ENCODE data around the gene CBARP. TPM values are rescaled to one million over a fixed set of nuclear protein-coding genes. Genes with fewer than 3 reads are reported as not detected.
A peak's percentile ranks its signal among the peaks of the same experiment; 100 is the strongest.

CBARP gene
- total and polyA plus RNA-seq, 9 of the 15 experiments (the other 6 are each of a cell fraction or from before 2014, with no cell fraction given) = 0.03 to 8.9 (median 1.2) TPM; not detected in 1

DNA sequence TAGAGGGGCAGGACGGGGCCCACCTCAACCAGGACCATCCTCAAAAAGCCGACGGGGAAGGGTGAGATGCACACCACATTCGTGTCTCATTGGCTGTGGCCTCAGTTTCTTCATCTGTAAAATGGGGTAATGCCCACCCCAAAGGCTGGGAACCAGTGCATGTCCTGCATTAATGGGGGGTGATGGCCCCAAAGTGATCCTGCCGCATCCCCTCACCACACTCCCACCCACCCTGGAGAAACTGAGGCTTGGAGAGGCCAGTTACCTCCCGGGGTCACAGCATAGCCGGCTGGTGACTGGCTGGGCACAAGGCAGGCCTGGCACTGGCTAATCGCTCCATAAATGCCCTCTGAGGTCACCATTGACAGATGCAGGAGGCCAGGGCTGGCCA is 9.9 kb upstream of the CBARP start (continued):
- no peak for TF ChIP-seq DDX20 (tag; IDR thresholded peaks at IDR 0.05; ENCODE audit: low read depth)
- no peak for TF ChIP-seq GTF2F1 (IDR thresholded peaks at IDR 0.05; ENCODE audit: low read depth, low read length)
- TF ChIP-seq LEF1 (IDR thresholded peaks at IDR 0.05) = no peak
- TF ChIP-seq RBM15 (IDR thresholded peaks at IDR 0.05; ENCODE audit: insufficient read depth, low read length) = no peak
- TF ChIP-seq ZNF766 (CRISPR knock-in tag; conservative IDR thresholded peaks at IDR 0.05) = no peak
- no peak for TF ChIP-seq PHF8 (IDR thresholded peaks at IDR 0.05; ENCODE audit: borderline replicate concordance, low read length)
- TF ChIP-seq, protein P1, sequence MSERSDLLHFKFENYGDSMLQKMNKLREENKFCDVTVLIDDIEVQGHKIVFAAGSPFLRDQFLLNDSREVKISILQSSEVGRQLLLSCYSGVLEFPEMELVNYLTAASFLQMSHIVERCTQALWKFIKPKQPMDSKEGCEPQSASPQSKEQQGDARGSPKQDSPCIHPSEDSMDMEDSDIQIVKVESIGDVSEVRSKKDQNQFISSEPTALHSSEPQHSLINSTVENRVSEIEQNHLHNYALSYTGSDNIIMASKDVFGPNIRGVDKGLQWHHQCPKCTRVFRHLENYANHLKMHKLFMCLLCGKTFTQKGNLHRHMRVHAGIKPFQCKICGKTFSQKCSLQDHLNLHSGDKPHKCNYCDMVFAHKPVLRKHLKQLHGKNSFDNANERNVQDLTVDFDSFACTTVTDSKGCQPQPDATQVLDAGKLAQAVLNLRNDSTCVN (CRISPR knock-in tag; IDR thresholded peaks at IDR 0.05) = no peak
- peak; percentile 48 for TF ChIP-seq PHF20 (IDR thresholded peaks at IDR 0.05; ENCODE audit: partially characterized antibody)
- TF ChIP-seq, protein P2, sequence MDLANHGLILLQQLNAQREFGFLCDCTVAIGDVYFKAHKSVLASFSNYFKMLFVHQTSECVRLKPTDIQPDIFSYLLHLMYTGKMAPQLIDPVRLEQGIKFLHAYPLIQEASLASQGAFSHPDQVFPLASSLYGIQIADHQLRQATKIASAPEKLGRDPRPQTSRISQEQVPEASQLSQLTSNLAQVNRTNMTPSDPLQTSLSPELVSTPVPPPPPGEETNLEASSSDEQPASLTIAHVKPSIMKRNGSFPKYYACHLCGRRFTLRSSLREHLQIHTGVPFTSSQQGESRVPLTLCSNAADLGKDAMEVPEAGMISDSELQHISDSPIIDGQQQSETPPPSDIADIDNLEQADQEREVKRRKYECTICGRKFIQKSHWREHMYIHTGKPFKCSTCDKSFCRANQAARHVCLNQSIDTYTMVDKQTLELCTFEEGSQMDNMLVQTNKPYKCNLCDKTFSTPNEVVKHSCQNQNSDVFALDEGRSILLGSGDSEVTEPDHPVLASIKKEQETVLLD (IDR thresholded peaks at IDR 0.05) = peak; percentile 32; the same call in 1 of the 2 replicates
- TF ChIP-seq, protein P3, sequence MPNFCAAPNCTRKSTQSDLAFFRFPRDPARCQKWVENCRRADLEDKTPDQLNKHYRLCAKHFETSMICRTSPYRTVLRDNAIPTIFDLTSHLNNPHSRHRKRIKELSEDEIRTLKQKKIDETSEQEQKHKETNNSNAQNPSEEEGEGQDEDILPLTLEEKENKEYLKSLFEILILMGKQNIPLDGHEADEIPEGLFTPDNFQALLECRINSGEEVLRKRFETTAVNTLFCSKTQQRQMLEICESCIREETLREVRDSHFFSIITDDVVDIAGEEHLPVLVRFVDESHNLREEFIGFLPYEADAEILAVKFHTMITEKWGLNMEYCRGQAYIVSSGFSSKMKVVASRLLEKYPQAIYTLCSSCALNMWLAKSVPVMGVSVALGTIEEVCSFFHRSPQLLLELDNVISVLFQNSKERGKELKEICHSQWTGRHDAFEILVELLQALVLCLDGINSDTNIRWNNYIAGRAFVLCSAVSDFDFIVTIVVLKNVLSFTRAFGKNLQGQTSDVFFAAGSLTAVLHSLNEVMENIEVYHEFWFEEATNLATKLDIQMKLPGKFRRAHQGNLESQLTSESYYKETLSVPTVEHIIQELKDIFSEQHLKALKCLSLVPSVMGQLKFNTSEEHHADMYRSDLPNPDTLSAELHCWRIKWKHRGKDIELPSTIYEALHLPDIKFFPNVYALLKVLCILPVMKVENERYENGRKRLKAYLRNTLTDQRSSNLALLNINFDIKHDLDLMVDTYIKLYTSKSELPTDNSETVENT (CRISPR knock-in tag; IDR thresholded peaks at IDR 0.05) = peak; percentile 16; the same call in 1 of the 2 replicates

Measured in K562 (cell line).